H1 (cell line): ENCODE results near the gene DCX. TPM values are rescaled to one million over a fixed set of nuclear protein-coding genes. Genes with fewer than 3 reads are reported as not detected.

ENCODE experiments used
- MAFK ChIP-seq: IDR thresholded peaks from 2 replicates; pipeline ENCODE4 v1.6.1; 2012; ENCODE audit warnings: low read depth, mild to moderate bottlenecking, improper control_type of control experiment, low read length
- polyA plus RNA-seq, 7 experiments: library from polyadenylated mRNA; depleted of rRNA in 3 of 7; stranded (reverse) in 5 of 7; unstranded in 2 of 7; fragments of >200 nt in 5 of 7; fragments of 200-250 nt in 2 of 7; gene quantifications; 1 replicate in 5 of 7; 2 replicates in 1 of 7; 4 replicates in 1 of 7; pipeline versions ENCODE4 v1.2.1 to v1.2.3, GENCODE V29; 2011 to 2013; ENCODE audit warnings: missing spikeins in 2 of 7, mixed read lengths in 2 of 7
- total RNA-seq: library from RNA; stranded (reverse); fragmentation: NEBNext Ultra II Directional; extraction: Animal tissue kit (Norgen Biotek cat#: 25700); gene quantifications from 2 replicates; pipeline ENCODE4 v1.2.1, GENCODE V29; 2021

Gene DCX
- total and polyA plus RNA-seq, 2 of the 8 experiments (the other 6 are each of a cell fraction or from before 2014, with no cell fraction given), result 1.3 to 3.3 TPM

GRCh38 chrX:111322231-111322855, 89.6 kb downstream of the DCX start (continued):
- TF ChIP-seq MAFK, result no peak
